ENCODE measurements around the gene TIMM23. TPM values are rescaled to one million over a fixed set of nuclear protein-coding genes. Genes with fewer than 3 reads are reported as not detected.
"Not testable (repeated sequence)": the region's sequence is repeated elsewhere in the genome, so short reads cannot be mapped to it uniquely, and the experiment has no call there.

The TIMM23 gene
- total RNA-seq, 1 experiment from 2014 or later: 127 TPM

- DNase-seq (ENCODE audit: low read depth): no peak
Observed at GRCh38 chr10:45997557-45997956, 25.3 kb downstream of the TIMM23 start.

DNA sequence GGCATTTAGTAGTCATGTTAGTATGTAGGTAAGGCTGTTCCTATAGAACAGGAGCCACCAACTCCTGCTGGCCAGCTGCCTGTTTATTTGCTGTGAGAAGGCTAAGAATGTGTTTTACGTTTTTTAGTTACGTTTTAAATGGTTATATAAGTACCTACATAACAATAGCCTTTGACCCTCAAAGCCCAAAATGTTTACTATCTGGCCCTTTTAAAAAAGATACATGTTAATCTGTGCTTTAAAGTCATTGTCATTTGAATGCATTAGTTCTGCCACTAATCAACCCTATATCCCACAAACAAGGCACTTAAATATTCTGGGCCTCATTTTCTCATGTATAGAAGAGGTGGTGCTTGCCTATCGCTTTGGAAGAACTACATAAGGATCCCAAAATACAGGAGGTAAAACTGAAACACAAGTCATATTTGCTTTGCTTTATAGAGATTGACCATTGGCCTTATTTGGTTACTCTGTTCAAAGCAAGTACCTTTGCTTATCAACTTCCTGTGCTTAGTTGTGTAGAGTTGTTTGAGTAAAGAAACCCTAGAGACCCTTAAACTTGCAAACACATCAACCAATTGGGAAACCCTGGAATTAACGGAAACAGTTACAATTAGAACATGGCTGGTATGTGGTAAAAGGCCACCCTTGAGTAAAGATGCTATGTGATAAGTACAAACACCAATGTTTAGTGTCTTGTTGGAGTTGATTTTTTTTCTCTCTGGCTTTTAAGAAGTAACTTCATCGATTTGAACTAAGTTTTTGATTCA lies 25.9 kb downstream of the TIMM23 start:
- DNase-seq (ENCODE audit: low read depth): no peak

- not testable (repeated sequence) for DNase-seq (ENCODE audit: low read depth)
Observed at GRCh38 chr10:45999955-46000354, 27.7 kb downstream of the TIMM23 start.

DNA sequence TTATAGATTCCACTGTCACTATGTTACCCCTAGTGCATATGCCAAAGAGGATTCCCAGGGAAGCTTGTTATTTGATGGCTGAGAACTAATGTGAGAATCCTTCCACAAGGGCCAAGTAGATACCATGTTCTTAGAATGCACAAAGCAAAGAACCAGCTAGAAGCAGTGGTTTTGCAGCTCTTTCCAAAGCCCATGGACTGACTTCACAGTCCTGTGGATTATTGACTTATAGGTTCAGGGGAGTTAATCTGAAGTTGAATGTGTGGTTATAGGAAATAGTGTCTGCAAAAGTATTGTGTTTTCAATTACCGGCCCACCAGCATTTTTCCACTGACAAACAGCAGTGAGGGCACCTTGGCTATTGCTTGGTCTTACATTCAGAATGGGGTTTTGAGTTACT lies 28.2 kb downstream of the TIMM23 start:
- no peak for DNase-seq (ENCODE audit: low read depth)

DNA sequence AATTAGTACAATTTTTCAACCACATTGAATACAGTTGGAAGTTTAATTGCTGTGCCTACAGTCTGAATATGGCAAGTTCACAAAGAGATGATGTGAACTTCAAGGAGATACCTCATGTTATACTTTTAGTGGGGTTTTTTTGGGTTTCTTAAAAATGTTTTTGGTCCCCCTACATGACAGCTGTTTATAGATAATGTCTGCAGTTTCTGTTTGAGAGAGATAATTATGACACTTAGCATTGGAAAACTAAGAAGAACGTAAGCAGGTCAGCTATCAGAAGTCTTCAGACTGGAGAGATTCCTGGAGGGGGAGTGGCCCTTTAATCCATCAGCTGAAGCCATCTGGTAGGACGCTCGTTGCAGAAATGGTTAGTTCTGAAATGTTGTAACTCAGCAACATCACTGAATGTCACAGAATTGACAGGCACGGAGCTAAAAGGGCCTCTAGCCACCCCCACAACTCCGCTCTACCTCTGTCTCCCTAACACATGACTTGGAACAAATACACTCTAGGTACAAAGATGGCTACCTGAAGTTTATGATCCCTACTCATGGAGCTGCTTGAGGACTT lies 29.0 kb downstream of the TIMM23 start:
- no peak for DNase-seq (ENCODE audit: low read depth)

DNA sequence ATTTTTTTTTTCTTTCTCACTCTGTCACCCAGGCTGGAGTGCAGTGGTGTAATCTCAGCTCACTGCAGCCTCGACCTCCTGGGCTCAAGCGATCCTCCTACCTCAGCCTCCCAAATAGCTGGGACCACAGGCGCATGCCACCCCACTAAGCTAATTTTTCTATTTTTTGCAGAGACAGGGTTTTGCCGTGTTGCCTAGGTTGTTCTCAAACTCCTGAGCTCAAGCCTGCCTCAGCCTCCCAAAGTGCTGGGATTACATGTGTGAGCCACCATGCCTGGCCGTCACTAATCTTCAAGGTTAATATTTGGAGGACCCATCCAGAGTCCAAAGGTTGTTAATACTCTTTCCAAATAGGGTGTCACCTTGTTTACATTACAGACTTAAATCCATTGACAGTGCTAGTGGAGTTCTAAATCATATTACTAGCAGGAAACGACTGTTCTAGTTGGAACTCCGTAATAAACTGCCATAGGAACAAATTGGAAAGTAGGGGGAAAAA lies 29.9 kb downstream of the TIMM23 start:
- DNase-seq (ENCODE audit: low read depth): not testable (repeated sequence)

DNA sequence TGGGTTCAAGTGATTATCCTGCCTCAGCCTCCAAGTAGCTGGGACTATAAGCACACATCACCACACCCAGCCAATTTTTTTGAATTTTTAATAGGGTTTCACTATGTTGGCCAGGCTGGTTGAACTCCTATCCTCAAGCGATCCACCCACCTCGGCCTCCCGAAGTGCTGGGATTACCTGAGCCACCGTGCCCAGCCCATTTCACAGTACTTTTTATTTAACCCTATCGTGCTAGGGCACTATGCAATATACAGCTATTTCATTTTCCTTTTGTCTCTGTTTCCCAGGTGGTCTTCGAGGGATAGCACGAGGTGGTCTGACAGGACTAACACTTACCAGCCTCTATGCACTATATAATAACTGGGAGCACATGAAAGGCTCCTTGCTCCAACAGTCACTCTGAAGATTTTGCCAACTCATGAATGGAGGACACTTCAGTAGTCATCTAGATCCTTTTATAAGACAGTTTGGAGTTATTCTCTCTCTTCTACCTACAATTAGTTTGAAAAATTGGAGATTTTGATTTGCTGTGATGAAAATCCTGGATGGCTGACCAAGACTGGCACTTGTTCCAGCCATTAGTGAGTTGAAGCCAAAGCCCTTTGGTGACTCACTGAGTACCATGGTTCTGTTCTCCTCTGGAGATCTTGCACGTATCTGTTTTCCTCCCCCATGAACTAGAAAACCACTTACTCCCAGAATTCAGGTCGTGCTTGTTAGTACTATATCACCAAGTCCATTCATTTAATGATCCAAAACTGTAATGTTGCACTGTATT lies 30.8 kb downstream of the TIMM23 start:
- no peak for DNase-seq (ENCODE audit: low read depth)

DNA sequence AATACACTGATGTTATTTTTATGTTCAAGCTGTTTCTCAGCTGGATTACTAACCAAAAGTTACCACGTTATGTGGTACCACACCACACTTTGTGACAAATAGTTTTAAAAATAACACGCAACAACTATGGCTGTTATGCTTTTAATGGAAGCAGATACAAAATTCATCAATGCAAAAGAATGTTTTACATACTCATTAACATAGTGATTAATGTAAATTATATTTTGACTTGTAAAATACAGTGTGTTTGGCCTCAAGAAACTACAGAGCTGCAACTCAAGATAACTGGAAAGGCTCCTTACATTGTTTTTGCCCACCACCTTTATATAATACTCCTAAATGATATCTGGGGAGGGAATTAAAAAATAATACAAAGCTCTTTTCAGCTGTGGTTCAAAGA lies 32.7 kb downstream of the TIMM23 start:
- no peak for DNase-seq (ENCODE audit: low read depth)

DNA sequence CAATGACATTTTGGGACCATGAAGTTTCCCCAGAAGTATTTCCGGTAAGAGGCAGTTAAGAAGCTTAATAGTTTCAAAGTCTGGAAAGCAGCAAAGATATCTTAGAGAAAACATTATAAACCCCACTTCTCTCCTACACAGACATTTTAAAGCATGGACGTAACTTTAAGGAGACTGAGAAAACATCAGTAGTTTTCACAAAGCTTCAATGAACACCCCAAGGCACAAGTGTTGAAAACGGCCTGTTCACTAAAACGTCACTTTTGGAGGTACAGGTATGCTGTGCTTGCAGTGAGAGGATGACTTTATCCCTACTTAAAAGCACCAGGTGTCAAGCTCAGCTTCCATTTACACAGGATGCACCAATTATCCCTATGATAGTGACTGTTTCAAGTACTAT lies 33.1 kb downstream of the TIMM23 start:
- DNase-seq (ENCODE audit: low read depth): no peak

DNA sequence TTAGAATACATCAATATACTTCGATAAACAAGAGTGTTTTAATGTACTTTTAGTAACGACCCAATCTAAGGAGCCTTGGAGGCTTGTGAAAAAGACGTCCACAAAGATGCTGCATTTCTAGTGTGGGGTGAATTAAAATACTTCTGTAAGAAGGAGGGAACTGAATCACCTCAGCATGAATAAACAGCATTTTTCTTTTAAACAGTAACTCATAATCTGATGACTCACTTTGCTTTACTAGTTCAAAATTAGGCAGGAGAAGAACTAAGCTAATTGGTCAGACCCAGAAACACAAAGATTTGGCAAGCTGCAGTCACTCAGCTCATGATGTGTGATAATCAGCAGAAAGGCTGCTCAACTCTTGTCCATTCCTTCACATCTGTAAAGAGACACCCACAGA lies 33.9 kb downstream of the TIMM23 start:
- peak; percentile 17 for DNase-seq (ENCODE audit: low read depth)

- DNase-seq (ENCODE audit: low read depth): no peak
Observed at GRCh38 chr10:46012746-46013145, 40.5 kb downstream of the TIMM23 start.

DNA sequence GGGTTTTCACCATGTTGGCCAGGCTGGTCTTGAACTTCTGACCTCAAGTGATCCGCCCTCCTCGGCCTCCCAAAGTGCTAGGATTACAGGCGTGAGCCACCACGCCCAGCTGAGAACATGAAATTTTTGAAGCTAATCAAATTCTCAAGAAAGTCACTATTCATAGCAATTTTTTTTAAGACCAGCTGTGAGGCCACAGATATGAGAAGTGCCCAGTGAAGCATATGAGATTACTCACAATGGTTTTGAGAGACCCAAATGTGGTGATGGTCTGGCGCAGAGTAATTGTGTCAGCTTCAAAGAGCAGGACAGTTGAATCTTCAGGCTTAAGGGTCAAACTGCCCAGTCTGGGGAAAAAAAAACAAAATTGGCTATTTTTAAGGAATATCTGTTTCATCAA lies 41.9 kb downstream of the TIMM23 start:
- no peak for DNase-seq (ENCODE audit: low read depth)

DNA sequence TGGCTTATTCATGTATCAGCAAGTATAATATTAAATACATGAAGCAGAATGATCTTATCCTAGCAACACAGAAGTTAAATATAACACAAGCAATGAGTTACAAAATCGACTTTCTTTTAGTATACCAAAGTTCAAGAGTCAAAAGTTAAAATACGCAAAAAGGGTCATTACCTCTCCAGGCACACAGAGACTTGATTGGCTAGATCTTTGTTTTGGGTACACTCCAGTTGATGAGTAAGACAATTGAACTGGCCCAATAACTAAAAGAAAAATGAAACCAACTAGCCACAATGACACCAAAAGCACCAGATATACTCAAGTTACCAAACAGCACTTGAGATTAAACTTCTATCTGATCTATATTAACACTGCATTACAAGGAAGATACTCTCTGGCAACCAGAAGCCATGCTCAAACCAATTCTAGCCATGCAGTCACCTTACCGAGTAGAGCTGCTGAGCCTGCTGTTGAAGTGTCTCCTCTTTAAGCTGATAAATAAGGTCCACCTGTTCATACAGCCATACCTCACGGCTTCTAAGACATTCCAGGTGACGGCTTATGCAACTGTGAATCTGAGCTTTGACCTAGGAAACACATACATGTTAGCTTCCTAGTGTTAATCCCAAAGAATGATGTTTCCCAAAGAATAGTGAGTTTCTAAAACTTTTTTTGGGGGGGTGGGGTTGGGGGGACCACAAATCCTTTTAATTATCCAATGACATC lies 42.6 kb downstream of the TIMM23 start:
- DNase-seq (ENCODE audit: low read depth): no peak

DNA sequence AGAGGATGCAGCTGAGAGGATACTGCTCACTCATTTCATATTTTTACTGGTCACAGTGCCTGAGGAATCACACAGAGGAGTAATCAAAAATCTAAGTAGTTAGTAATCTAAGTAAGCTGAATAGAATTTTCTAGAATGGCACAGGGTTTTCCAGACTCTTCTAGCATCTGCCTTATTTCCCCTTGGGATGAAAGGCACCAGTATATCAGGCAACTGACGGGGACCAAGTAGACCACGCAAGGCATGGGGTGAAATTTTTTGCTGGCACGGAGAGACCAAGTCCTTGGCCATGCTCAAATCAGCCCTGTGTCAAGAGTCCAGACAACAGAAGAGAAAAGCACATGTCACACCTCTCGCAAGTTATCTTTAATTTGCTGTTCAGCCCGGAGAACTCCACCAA lies 43.9 kb downstream of the TIMM23 start:
- DNase-seq (ENCODE audit: low read depth): no peak

DNA sequence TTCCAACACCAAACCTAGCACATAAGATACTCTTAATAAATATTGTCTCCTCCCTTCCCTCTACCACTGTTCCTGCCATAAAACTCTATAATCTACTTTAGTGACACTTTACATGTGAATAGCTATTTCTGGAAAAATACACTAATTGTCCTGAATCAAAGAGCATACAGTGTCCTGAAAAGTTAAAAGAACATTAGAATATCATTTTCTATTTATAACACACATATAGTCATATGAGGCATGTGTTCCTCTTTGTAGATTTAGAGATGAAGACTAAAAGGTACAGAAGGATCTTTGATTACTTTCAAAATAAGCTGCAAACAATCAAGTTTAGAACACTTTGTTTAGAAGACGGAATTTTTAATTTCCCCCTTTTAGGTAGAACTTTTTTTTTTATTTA lies 44.5 kb downstream of the TIMM23 start:
- DNase-seq (ENCODE audit: low read depth): no peak

- DNase-seq (ENCODE audit: low read depth): no peak
Observed at GRCh38 chr10:46017733-46018132, 45.4 kb downstream of the TIMM23 start.

DNA sequence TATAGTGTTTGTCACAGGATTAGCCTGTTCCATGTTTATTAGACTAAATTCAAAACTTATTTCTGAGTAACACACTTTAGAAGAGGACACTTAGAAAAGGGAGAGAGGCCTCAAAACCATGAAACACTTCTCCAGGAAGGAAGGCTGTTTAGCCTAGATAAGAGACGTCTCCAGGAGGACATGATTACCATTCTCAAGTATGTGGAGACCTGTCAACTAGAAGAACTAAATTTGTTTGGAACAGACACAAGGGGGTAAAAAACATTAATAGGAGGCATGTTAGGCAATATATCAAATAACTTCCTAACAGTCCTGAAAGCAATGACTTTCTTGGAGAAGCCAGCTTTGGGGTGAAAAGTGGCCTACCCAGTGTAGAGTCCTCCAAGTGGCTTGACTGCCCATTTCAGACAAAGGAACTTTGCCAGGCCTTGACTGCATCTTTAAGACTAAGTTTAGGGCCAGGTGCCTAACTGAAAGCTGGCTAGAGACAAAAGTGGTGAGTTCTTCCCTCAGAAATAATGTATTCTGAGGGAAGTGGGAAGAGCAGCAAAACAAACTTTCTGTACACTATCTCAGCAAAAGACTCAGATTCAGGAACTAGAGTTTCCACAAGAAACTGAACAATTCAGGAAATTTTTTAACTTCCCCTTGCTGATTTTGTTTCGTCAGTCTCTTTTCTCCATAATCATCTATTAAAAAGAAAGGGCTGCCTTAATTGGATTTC lies 46.3 kb downstream of the TIMM23 start:
- DNase-seq (ENCODE audit: low read depth): no peak

DNA sequence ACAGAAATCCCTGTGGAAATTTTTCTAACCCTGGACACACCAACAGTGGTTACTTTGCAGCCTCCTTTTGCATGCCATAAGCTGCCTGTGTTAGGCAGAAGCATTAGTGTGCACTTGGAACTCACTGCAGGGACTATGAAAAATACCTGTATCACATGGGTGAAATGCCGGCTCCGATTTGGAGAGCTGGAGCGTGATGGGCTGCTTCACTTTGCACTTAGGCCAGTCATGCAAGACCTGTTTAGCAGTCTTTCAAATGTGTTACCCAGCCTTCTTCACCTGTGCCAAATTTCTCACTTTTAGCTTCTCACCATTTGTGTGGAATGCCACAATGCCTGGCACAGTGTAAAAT lies 46.9 kb downstream of the TIMM23 start:
- DNase-seq (ENCODE audit: low read depth): no peak

DNA sequence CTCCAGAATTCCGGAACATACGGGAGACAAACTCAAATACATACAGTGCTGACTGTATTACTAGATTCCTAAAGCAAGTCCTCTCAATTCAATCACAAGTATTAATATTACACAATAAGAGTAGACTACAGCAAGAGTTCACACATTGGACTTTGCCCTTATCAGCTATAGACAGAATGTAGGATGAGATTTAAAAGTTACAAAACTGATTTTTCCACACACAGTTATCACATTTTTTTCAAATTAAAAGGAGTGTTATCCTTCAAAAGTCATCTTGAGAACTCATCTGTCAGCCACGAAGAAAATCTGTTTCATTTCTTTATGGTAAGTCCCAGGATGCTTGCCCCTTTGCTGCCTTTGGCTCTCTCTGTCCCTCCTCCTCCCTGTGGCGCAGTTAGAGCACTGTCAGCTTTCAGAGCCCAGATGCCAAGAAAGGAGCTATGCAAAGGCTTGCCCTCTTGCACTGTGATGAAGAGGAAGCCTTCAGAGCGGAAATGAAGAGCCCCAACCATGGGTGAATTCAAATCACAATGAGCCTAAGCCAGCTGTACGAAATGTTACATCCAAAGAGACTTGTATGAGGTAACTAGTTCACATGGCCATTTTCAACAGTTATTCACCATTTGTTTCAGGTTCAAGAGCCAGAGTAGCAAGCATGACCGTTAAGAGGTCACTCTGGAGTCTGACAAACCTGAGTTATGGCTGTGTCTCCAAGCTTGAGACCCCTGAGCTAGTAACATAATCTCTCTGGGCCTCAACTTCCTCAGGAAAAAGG lies 47.5 kb downstream of the TIMM23 start:
- no peak for DNase-seq (ENCODE audit: low read depth)

DNA sequence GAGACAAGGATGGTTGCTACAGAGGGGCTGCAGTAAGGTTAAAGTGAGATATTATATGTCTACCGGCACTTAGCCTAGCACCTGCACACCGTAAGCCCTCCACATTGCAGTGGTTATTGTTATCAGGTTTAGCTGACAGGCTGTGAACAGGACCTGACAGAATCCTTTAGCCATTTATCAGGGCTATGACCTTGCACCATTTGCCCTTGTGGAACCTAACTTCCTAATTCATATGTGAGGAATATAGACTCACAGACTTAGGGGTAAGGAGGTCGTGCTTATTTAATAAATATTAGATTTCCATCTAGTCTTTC lies 48.0 kb downstream of the TIMM23 start:
- no peak for DNase-seq (ENCODE audit: low read depth)
